ENCODE data around the gene ODAD4. TPM values are rescaled to one million over a fixed set of nuclear protein-coding genes. Genes with fewer than 3 reads are reported as not detected.

The ODAD4 gene
- total RNA-seq, 6 experiments from 2014 or later = 0.12 to 0.13 (median 0.12) TPM; not detected in 3

DNA sequence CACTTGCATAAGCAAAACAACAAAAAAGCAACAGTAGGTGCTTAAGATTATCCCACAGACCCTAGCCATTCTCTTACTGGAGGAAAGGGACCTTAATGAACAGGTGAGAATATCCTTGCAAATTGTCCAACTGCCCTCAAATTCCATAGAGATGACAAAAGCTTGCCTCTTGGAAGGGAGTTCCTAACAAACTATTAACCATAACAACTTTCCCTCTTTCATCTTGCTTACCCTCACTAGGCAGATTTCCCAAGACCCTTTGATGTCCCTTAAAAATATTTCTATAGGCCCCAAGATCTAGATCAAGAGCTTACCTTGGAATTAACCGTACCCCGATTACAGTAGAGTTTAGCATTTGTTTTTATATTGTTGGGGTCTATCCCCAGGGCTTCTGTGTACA lies 58.0 kb downstream of the ODAD4 start:
- Histone ChIP-seq H3K4me3 (no peak overlapping the region), H3K4me1 (peaks cover 0 to 30% (median 15%) of the 10 kb centered on the region in 4 donors), H3K9me3 (no peaks in the 10 kb centered on the region), H3K36me3 (peaks cover 0 to 60% (median 24%) of the 10 kb centered on the region in 4 donors), H3K27me3 (no peaks in the 10 kb centered on the region), H3K27ac (no peak overlapping the region)
- WGBS (ENCODE audit: insufficient coverage, low coverage, low lambda C conversion rate, missing lambda C conversion rate) = 100% methylated on average over 2 of the region's 2 CpGs
- DNase-seq (no peak), ATAC-seq (no peak)
- no peak for TF ChIP-seq POLR2A (IDR thresholded peaks at IDR 0.05)
- TF ChIP-seq, protein P1, sequence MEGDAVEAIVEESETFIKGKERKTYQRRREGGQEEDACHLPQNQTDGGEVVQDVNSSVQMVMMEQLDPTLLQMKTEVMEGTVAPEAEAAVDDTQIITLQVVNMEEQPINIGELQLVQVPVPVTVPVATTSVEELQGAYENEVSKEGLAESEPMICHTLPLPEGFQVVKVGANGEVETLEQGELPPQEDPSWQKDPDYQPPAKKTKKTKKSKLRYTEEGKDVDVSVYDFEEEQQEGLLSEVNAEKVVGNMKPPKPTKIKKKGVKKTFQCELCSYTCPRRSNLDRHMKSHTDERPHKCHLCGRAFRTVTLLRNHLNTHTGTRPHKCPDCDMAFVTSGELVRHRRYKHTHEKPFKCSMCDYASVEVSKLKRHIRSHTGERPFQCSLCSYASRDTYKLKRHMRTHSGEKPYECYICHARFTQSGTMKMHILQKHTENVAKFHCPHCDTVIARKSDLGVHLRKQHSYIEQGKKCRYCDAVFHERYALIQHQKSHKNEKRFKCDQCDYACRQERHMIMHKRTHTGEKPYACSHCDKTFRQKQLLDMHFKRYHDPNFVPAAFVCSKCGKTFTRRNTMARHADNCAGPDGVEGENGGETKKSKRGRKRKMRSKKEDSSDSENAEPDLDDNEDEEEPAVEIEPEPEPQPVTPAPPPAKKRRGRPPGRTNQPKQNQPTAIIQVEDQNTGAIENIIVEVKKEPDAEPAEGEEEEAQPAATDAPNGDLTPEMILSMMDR (IDR thresholded peaks at IDR 0.05) = no peak
- intact Hi-C loops (cut with DNase I) = no loop called here

DNA sequence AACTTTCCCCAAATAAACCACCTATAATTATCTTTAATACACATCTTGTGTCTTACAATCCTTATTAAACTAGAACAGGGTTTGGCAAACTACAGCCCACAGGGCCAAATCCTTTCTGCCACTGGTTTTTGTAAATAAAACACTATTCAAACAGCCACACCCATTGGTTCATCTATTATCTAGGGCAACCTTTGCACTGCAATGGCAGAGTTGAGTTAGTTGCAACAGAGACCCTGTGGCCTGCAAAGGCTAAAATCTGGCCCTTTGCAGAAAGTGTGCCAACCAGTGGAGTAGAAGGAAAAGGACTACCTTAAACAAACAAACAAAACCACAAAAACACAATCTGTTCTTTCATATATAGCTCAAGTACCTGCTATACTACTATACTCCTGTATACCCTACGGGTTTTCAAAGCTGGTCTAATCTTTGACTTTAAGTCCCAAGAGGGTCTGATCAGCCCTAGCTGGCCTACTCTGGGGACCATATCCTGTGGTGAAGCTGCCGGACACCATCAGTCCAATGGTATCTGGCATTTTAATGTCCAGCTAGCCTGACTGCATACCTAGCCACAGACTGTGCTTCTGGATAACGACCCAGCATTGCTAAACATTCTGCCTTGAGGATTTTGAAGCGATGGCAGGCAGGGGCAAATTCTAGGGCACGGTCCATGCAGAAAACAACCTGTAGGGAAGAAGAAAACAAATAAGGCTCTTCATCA lies 59.4 kb downstream of the ODAD4 start:
- TF ChIP-seq, protein P1 (IDR thresholded peaks at IDR 0.05) = peak in 2 of 4 donors; percentile 12 to 13
- no peak for TF ChIP-seq POLR2A (IDR thresholded peaks at IDR 0.05)
- peaks cover 0 to 58% (median 25%) of the 10 kb centered on the region in 4 donors for H3K36me3 ChIP-seq
- intact Hi-C loops (cut with DNase I) = no loop called here
- H3K27ac ChIP-seq = peak overlapping the region; percentile 40 to 69 (median 63)
- H3K9me3 ChIP-seq = no peaks in the 10 kb centered on the region
- H3K4me1 ChIP-seq = peaks cover 0 to 30% (median 15%) of the 10 kb centered on the region in 4 donors
- no peak overlapping the region for H3K4me3 ChIP-seq
- peak; percentile 96 to 98 (median 96) for ATAC-seq
- DNase-seq = peak in 1 of 3 donors; percentile 85
- no peaks in the 10 kb centered on the region for H3K27me3 ChIP-seq
- WGBS (ENCODE audit: insufficient coverage, low coverage, low lambda C conversion rate, missing lambda C conversion rate) = 43% methylated on average over 5 of the region's 5 CpGs

DNA sequence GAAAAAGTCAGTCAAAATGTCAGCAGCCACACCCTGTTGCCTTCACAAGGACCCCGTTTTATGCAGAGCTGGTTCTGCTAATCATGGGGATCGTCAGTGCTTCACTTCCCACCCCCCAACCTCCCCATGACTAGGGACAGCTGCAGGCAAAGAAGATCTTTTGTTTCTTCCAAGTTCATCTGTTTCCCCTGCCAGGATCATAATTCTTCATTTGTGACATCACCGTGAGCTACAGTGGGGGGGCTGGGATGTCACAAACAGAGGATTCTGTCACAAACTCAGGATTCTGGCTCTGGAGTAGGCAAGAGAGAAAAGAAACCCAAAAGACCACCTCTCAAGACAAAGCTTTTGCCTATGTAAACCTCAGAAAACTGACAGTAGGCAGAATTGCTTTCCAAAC lies 62.2 kb downstream of the ODAD4 start:
- no peak for DNase-seq
- H3K27me3 ChIP-seq = no peaks in the 10 kb centered on the region
- H3K36me3 ChIP-seq = peaks cover 17 to 74% (median 35%) of the 10 kb centered on the region in 4 donors
- H3K4me1 ChIP-seq = peaks cover 0 to 30% (median 15%) of the 10 kb centered on the region in 4 donors
- TF ChIP-seq, protein P1 (IDR thresholded peaks at IDR 0.05) = no peak
- TF ChIP-seq POLR2A (IDR thresholded peaks at IDR 0.05) = no peak
- intact Hi-C loops (cut with DNase I) = no loop called here
- 79% methylated on average over 3 of the region's 3 CpGs for WGBS (ENCODE audit: insufficient coverage, low coverage, low lambda C conversion rate, missing lambda C conversion rate)
- no peak for ATAC-seq
- H3K4me3 ChIP-seq = no peak overlapping the region
- H3K27ac ChIP-seq = no peak overlapping the region
- no peaks in the 10 kb centered on the region for H3K9me3 ChIP-seq

DNA sequence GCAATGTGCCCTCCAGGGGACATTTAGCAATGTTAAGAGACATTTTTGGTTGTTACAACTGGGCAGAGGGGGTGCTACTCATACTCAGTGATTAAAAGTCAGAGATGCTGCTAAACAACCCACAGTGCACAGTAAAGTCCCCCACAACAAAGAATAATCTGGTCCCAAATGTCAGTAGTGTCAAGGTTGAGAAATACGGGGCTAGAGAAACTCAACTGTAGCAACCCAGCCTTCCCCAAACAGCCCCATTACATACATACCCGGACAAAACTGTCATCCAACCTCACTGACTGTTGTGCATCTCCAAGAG lies 66.4 kb downstream of the ODAD4 start:
- no peak for TF ChIP-seq POLR2A (IDR thresholded peaks at IDR 0.05)
- DNase-seq = no peak
- Histone ChIP-seq H3K9me3 (no peaks in the 10 kb centered on the region), H3K27ac (no peak overlapping the region), H3K4me3 (no peak overlapping the region), H3K36me3 (peaks cover 16 to 80% (median 36%) of the 10 kb centered on the region in 4 donors), H3K27me3 (no peaks in the 10 kb centered on the region), H3K4me1 (no peaks in the 10 kb centered on the region)
- ATAC-seq = no peak
- WGBS (ENCODE audit: insufficient coverage, low coverage, low lambda C conversion rate, missing lambda C conversion rate) = 80% methylated on average over 2 of the region's 2 CpGs
- intact Hi-C loops (cut with DNase I) = no loop called here

DNA sequence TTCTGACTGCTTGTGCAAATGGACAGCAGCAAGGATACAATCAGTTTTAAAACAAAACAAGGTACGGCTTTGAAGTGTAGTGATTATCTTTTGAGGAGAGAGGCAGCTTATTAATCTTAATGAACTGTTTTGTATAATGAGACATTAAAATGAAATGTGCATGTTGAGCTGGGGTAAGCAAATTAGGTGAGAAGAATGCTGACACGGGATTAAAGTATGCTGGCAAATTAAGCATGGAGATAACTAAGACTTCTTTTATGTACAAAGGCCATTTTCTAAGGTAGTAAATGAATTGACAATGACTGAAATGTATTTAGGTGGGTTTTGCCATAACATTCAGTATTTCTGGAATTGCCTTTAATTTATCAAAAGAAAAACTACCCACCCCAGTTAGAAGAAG lies 68.1 kb downstream of the ODAD4 start:
- H3K36me3 ChIP-seq = peaks cover 16 to 69% (median 30%) of the 10 kb centered on the region in 4 donors
- no peak for TF ChIP-seq POLR2A (IDR thresholded peaks at IDR 0.05)
- TF ChIP-seq, protein P1 (IDR thresholded peaks at IDR 0.05) = no peak
- ATAC-seq (no peak), DNase-seq (no peak)
- H3K9me3 ChIP-seq = no peaks in the 10 kb centered on the region
- WGBS (ENCODE audit: insufficient coverage, low coverage, low lambda C conversion rate, missing lambda C conversion rate) = 57% methylated on average over 2 of the region's 2 CpGs
- no peaks in the 10 kb centered on the region for H3K27me3 ChIP-seq
- no peak overlapping the region for H3K4me3 ChIP-seq
- peaks cover 0 to 13% (median 5%) of the 10 kb centered on the region in 4 donors for H3K4me1 ChIP-seq
- no peak overlapping the region for H3K27ac ChIP-seq
- intact Hi-C loops (cut with DNase I) = no loop called here
